Progenitor cell of endocrine pancreas (in vitro differentiated cells): ENCODE data around the gene AIMP2. TPM values are rescaled to one million over a fixed set of nuclear protein-coding genes. Genes with fewer than 3 reads are reported as not detected.

Experiments
- DNase-seq: peaks from one replicate; pipeline ENCODE4 v3.0.0; 2021; ENCODE audit warnings: low spot score; ENCODE audit not compliant: unreplicated experiment
- H3K27ac Mint-ChIP-seq: 2 replicates; pipeline ENCODE4 v1.8.0; 2021; ENCODE audit warnings: mild to moderate bottlenecking, moderate library complexity, mixed read lengths
- H3K27me3 Mint-ChIP-seq: 2 replicates; pipeline ENCODE4 v1.8.0; 2021; ENCODE audit warnings: mixed read lengths
- H3K36me3 Mint-ChIP-seq: 2 replicates; pipeline ENCODE4 v1.8.0; 2022; ENCODE audit warnings: mixed read lengths; ENCODE audit not compliant: insufficient read depth
- H3K4me1 Mint-ChIP-seq: 2 replicates; pipeline ENCODE4 v1.8.0; 2021; ENCODE audit warnings: low read depth, mixed read lengths
- H3K4me3 Mint-ChIP-seq: 2 replicates; pipeline ENCODE4 v1.8.0; 2021; ENCODE audit warnings: low read depth, mild to moderate bottlenecking, moderate library complexity, mixed read lengths
- H3K9me3 Mint-ChIP-seq: 2 replicates; pipeline ENCODE4 v1.8.0; 2021; ENCODE audit warnings: low read depth, mixed read lengths
- total RNA-seq: library from RNA; stranded (reverse); gene quantifications from 2 replicates; pipeline ENCODE4 v1.2.1, GENCODE V29; 2021
- TF ChIP-seq, protein P1 (sequence below): fragments of 200-600 bp; sonication (generic); IDR thresholded peaks from one replicate; pipeline ENCODE4 v1.5.0; 2021; ENCODE audit warnings: antibody characterized with exemption, mild to moderate bottlenecking; ENCODE audit not compliant: unreplicated experiment

The AIMP2 gene
- total RNA-seq, 1 donor from 2014 or later, result 30.1 TPM

DNA sequence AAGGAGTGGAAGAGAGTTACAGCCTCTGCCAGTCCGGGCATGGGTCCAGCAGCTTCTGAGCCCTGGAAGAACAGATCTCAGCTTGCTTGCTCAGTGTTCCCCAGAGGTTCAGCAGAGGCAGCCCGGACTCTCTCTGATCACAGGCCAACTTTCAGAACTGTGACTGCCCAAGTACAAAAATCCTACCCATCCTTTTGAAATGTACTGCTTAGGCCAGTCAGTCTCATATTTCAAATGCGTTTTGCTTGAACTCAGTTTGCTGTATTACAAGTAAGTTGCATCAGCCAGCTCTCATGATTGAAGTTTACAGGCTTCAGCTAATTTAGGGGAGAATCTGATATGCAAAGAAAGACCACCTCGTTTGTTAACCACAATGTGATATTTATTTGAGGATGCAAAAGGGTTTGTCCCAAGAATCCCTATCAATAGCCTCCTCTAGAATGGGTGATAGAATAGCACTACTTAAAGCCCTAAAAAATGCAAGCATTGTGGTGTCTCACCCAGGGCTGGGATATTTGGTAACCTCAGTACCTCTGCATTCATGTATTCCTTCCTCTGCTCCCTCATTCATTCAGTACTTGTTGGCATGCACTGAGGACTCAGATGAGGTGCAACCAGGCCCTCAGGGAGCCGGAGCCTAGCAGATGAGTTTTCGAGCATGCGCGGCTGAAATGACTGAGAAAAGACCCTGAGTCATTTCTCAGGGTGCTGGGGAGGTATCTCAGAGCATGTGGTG lies 7.0 kb downstream of the AIMP2 start:
- TF ChIP-seq, protein P1, sequence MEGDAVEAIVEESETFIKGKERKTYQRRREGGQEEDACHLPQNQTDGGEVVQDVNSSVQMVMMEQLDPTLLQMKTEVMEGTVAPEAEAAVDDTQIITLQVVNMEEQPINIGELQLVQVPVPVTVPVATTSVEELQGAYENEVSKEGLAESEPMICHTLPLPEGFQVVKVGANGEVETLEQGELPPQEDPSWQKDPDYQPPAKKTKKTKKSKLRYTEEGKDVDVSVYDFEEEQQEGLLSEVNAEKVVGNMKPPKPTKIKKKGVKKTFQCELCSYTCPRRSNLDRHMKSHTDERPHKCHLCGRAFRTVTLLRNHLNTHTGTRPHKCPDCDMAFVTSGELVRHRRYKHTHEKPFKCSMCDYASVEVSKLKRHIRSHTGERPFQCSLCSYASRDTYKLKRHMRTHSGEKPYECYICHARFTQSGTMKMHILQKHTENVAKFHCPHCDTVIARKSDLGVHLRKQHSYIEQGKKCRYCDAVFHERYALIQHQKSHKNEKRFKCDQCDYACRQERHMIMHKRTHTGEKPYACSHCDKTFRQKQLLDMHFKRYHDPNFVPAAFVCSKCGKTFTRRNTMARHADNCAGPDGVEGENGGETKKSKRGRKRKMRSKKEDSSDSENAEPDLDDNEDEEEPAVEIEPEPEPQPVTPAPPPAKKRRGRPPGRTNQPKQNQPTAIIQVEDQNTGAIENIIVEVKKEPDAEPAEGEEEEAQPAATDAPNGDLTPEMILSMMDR, result no peak

DNA sequence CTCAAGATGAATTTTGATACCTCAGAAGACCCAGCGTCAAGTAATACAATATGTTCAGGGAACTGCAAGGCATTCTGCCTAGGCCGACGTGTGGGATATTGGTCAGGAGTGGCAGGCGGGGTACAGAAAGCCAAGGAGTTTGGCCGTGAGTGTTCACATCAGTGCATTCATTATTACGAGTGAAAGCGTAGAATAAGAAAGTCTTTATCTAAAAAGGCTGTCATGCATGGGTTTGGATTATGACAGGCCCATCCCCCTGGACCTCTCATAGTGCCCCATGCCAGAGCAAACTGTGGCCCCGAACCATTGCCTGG lies 7.5 kb downstream of the AIMP2 start:
- Mint-ChIP-seq H3K4me3 (no peak overlapping the region), H3K9me3 (no peaks in the 10 kb centered on the region), H3K36me3 (peaks cover 25% of the 10 kb centered on the region), H3K27me3 (no peaks in the 10 kb centered on the region), H3K4me1 (peaks cover 9% of the 10 kb centered on the region), H3K27ac (no peak overlapping the region)
- no peak for DNase-seq
- TF ChIP-seq, protein P1, result no peak

More for the DNA sequence above, 7.0 kb downstream of the AIMP2 start:
- Mint-ChIP-seq H3K36me3 (peaks cover 22% of the 10 kb centered on the region), H3K4me3 (no peak overlapping the region), H3K9me3 (no peaks in the 10 kb centered on the region), H3K27me3 (no peaks in the 10 kb centered on the region), H3K27ac (no peak overlapping the region), H3K4me1 (peaks cover 9% of the 10 kb centered on the region)
- DNase-seq, result no peak

DNA sequence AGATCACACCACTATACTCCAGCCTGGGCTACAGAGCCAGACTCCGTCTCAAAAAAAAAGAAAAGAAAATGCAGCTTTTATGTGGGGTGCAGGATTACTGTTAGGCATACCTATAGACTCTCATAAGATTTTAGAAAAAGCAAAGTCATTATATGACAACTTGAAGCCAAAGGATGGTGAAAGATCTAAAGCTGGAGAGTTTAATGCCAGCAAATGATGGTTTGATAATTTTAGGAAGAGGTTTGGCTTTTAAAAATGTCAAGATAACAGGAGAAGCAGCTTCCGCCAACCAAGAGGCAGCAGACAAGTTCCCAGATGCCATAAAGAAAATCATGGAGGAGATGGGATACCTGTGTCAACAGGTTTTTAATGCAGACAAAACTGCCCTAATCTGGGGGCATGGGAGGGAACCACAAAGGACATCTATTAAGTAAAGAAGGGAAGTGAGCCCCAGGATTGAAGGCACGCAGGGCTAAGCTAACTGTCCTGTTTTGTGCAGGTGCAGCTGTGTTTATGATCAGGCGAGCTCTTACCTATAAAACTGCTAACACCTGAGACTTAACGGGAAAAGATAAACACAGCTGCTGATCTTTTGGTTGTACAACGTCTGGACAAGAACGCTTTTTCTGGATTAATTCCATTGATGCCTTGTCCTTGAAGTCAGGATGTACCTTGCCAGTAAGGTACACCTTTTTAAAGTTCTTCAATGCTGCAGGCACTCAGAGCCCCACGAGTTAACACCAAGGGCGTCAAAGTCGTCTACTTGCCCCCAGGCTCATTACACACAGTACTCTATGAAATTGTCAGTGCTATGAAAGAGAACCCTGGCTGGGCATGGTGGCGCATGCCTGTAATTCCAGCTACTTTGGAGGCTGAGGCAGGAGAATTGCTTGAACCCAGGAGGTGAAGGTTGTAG lies 11.6 kb downstream of the AIMP2 start:
- Mint-ChIP-seq H3K27ac (peak overlapping the region; percentile 78), H3K4me1 (no peaks in the 10 kb centered on the region), H3K36me3 (peaks cover 36% of the 10 kb centered on the region), H3K9me3 (no peaks in the 10 kb centered on the region), H3K27me3 (no peaks in the 10 kb centered on the region), H3K4me3 (no peak overlapping the region)
- DNase-seq, result no peak
- TF ChIP-seq, protein P1, result no peak

DNA sequence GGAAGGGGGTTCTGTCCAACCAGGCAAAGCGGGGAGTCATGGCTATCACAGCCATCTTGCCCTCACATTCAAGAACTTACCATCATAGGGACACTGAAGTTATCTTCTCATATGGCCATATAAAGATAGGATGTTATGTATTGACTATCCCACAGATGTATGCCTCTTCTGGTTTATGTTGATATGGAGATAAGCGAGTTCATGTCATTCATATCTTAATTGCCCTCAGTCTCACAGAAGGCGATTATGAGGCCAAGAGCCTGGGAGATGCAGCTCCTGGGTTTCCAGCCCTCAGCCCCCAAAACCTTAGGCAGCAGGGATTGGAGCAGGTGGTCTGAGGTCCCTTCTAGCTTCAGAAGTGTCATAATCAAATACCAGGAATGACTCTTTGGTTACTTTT lies 13.6 kb downstream of the AIMP2 start:
- Mint-ChIP-seq H3K9me3 (no peaks in the 10 kb centered on the region), H3K27me3 (no peaks in the 10 kb centered on the region), H3K27ac (no peak overlapping the region), H3K4me1 (no peaks in the 10 kb centered on the region), H3K36me3 (peaks cover 46% of the 10 kb centered on the region), H3K4me3 (no peak overlapping the region)
- TF ChIP-seq, protein P1, result no peak
- DNase-seq, result no peak

DNA sequence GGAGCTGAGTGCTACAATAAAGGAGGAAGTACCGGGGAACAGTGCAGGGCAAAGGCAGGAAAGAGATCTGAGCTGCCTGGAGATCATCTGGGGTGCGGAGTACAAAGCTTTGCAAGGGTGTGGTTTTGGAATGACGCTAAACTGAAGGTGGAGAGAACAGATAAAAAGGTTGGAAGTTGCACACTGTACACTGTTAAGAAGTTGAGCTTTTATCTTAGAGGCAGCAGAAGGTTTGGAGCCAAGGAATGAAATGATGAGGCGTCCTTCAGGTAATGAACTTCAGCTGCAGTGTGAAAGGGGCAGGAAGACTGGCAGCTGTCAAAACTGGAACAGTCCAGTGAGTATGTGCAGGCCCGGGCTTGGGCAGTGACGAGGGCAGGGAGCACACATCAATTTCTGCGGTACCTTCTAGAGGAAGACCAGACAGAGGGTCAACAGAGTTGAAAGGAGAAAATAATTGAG lies 14.9 kb downstream of the AIMP2 start:
- no peaks in the 10 kb centered on the region for H3K27me3 Mint-ChIP-seq
- DNase-seq, result no peak
- H3K4me3 Mint-ChIP-seq, result no peak overlapping the region
- no peaks in the 10 kb centered on the region for H3K9me3 Mint-ChIP-seq
- peaks cover 51% of the 10 kb centered on the region for H3K36me3 Mint-ChIP-seq
- H3K4me1 Mint-ChIP-seq, result no peaks in the 10 kb centered on the region
- H3K27ac Mint-ChIP-seq, result peak overlapping the region; percentile 8
- TF ChIP-seq, protein P1, result no peak
